HCT116 (cell line): ENCODE data around the gene PDE9A. TPM values are rescaled to one million over a fixed set of nuclear protein-coding genes. Genes with fewer than 3 reads are reported as not detected.

Experiments
- ATAC-seq: fragments of 200-7000 bp; cut with Tn5 transposase; 2 replicates; pipeline ENCODE4 v1.9.1; 2020; ENCODE audit warnings: mild to moderate bottlenecking, moderate library complexity
- BruUV-seq: library from RNA; stranded (reverse); fragments of 400-500 nt; replicated peaks from 2 replicates; lab custom pipeline; 2021; lab: Mats Ljungman, UMichigan
- CTCF ChIA-PET: fragments of 300-600 bp; sonication (Branson Sonifier 250); formaldehyde crosslinking; loops from one replicate; lab custom pipeline; 2021; ENCODE audit warnings: antibody characterized with exemption; lab: Charles Lee
- POLR2A ChIA-PET: fragments of 300-600, 350-600 bp; sonication (Branson Sonifier 250); formaldehyde crosslinking; loops from one replicate; lab custom pipeline; 2021; ENCODE audit warnings: antibody characterized with exemption; lab: Charles Lee
- RAD21 ChIA-PET, 2 experiments: fragments of 300-600 bp; sonication (Branson Sonifier 250); formaldehyde crosslinking; loops; one replicate each; lab custom pipeline; 2023; ENCODE audit warnings: low total read pairs in 2 of 2; ENCODE audit not compliant: uncharacterized antibody in 2 of 2, unreplicated experiment in 2 of 2, low non-redundant PET in 1 of 2; lab: Charles Lee
- DNase-seq: peaks from one replicate; pipeline ENCODE4 v3.0.0-alpha.2; 2010; ENCODE audit warnings: low read depth, low spot score
- H2AFZ ChIP-seq: fragments of 200-600 bp; shearing (Covaris generic), sonication (generic); 2 replicates; pipeline ENCODE4 v1.6.1; 2017; ENCODE audit warnings: low read depth, mixed run types, mixed read lengths, antibody characterized with exemption, low read length; ENCODE audit not compliant: poor library complexity, severe bottlenecking
- H3K27ac ChIP-seq: 2 replicates; pipeline ENCODE4 v1.5.1; 2012; ENCODE audit warnings: low read depth, low read length
- H3K27me3 ChIP-seq: fragments of 200-600 bp; sonication (generic); 2 replicates; pipeline ENCODE4 v1.6.1; 2016; ENCODE audit warnings: mixed run types, low read length, mixed read lengths; ENCODE audit not compliant: insufficient read depth
- H3K36me3 ChIP-seq, 2 experiments: fragments of 200-500 bp in 1 of 2; fragments of 200-600 bp in 1 of 2; sonication (Bioruptor generic) in 1 of 2; sonication (generic) in 1 of 2; 2 replicates each; pipeline versions ENCODE4 v1.5.1 to v1.6.1; 2014 to 2016; ENCODE audit warnings: low read length in 2 of 2, inconsistent platforms in 1 of 2, mixed read lengths in 1 of 2, mixed run types in 1 of 2; ENCODE audit not compliant: insufficient read depth in 2 of 2, control insufficient read depth in 1 of 2
- H3K4me1 ChIP-seq, 2 experiments: fragments of 200-600 bp in 1 of 2; sonication (generic) in 1 of 2; 2 replicates each; pipeline versions ENCODE4 v1.5.1 to v1.6.1; 2012 to 2017; ENCODE audit warnings: low read length in 2 of 2, inconsistent platforms in 1 of 2, mild to moderate bottlenecking in 1 of 2, mixed read lengths in 1 of 2, mixed run types in 1 of 2, moderate library complexity in 1 of 2; ENCODE audit not compliant: insufficient read depth in 2 of 2, control insufficient read depth in 1 of 2
- H3K4me2 ChIP-seq: fragments of 200-600 bp; sonication (generic); 2 replicates; pipeline ENCODE4 v1.6.1; 2017; ENCODE audit warnings: mixed run types, low read length, mixed read lengths
- H3K4me3 ChIP-seq, 2 experiments: fragments of 200-600 bp in 1 of 2; sonication (generic) in 1 of 2; replicated peaks in 1 of 2; 2 replicates each; pipeline ENCODE4 v1.5.1; 2011 to 2016; ENCODE audit warnings: low read length in 2 of 2, control low read depth in 1 of 2, low read depth in 1 of 2, mild to moderate bottlenecking in 1 of 2, mixed read lengths in 1 of 2, mixed run types in 1 of 2
- H3K79me2 ChIP-seq: fragments of 200-600 bp; sonication (generic); 2 replicates; pipeline ENCODE4 v1.6.1; 2017; ENCODE audit warnings: mild to moderate bottlenecking, mixed run types, low read length, moderate library complexity, mixed read lengths; ENCODE audit not compliant: insufficient read depth
- H3K9ac ChIP-seq: fragments of 200-600 bp; sonication (generic); 2 replicates; pipeline ENCODE4 v1.6.1; 2016; ENCODE audit warnings: low read length, mixed read lengths
- H3K9me2 ChIP-seq: fragments of 200-600 bp; sonication (generic), shearing (Covaris generic); 2 replicates; pipeline ENCODE4 v1.6.1; 2017; ENCODE audit warnings: mixed run types, mild to moderate bottlenecking, moderate library complexity; ENCODE audit not compliant: insufficient read depth
- H3K9me3 ChIP-seq, 2 experiments: fragments of 200-500 bp in 1 of 2; fragments of 200-600 bp in 1 of 2; sonication (Bioruptor generic) in 1 of 2; sonication (generic) in 1 of 2; 2 replicates each; pipeline ENCODE4 v1.6.1; 2014 to 2017; ENCODE audit warnings: low read length in 2 of 2, mixed read lengths in 2 of 2, inconsistent platforms in 1 of 2, low read depth in 1 of 2, mild to moderate bottlenecking in 1 of 2, mixed run types in 1 of 2, moderate library complexity in 1 of 2; ENCODE audit not compliant: control insufficient read depth in 1 of 2, insufficient read depth in 1 of 2
- H4K20me1 ChIP-seq: fragments of 200-600 bp; sonication (generic), shearing (Covaris generic); 2 replicates; pipeline ENCODE4 v1.6.1; 2017; ENCODE audit warnings: mixed run types, mild to moderate bottlenecking, moderate library complexity; ENCODE audit not compliant: insufficient read depth
- EGR1 ChIP-seq: IDR thresholded peaks from 2 replicates; pipeline ENCODE4 v1.6.1; 2012; ENCODE audit warnings: low read depth
- EZH2phosphoT487 ChIP-seq: fragments of 200-600 bp; IDR thresholded peaks from 2 replicates; pipeline ENCODE4 v1.6.1; 2018; ENCODE audit warnings: antibody characterized with exemption, borderline replicate concordance
- FOSL1 ChIP-seq: IDR thresholded peaks from 2 replicates; pipeline ENCODE4 v1.6.1; 2012; ENCODE audit warnings: low read depth
- JUND ChIP-seq: IDR thresholded peaks from 2 replicates; pipeline ENCODE4 v1.6.1; 2012
- POLR2AphosphoS5 ChIP-seq: IDR thresholded peaks from 2 replicates; pipeline ENCODE4 v1.6.1; 2011; ENCODE audit warnings: mild to moderate bottlenecking, low read depth, low read length, moderate library complexity
- RAD21 ChIP-seq: IDR thresholded peaks from 2 replicates; pipeline ENCODE4 v1.6.1; 2012; ENCODE audit warnings: low read depth, mild to moderate bottlenecking
- REST ChIP-seq: IDR thresholded peaks from 2 replicates; pipeline ENCODE4 v1.6.1; 2012; ENCODE audit warnings: low read depth
- SRF ChIP-seq: IDR thresholded peaks from 2 replicates; pipeline ENCODE4 v1.6.1; 2012; ENCODE audit warnings: low read depth
- YY1 ChIP-seq: IDR thresholded peaks from 2 replicates; pipeline ENCODE4 v1.6.1; 2011; ENCODE audit warnings: low read length, low read depth, moderate library complexity, mild to moderate bottlenecking; ENCODE audit not compliant: insufficient replicate concordance; ENCODE audit errors: extremely low read depth
- ZFX ChIP-seq: fragments of 450-650 bp; IDR thresholded peaks from 2 replicates; pipeline ENCODE4 v1.6.1; 2017
- ZNF274 ChIP-seq: fragments of 200-500 bp; sonication (Bioruptor generic); IDR thresholded peaks from 2 replicates; pipeline ENCODE4 v1.6.1; 2014; ENCODE audit warnings: mild to moderate bottlenecking, low read depth, low read length, inconsistent platforms
- intact Hi-C: fragments of 100-400 bp; cut with micrococcal nuclease; formaldehyde crosslinking; loops from 2 replicates; pipeline ENCODE4 v1.10.0; 2022
- total RNA-seq: library from RNA; stranded (reverse); gene quantifications from one replicate; pipeline ENCODE4 v1.2.1, GENCODE V29; 2021; ENCODE audit not compliant: unreplicated experiment
- TF ChIP-seq, protein P1 (sequence below): IDR thresholded peaks from 2 replicates; pipeline ENCODE4 v1.6.1; 2011; ENCODE audit warnings: mild to moderate bottlenecking, low read length, moderate library complexity; ENCODE audit not compliant: insufficient replicate concordance; ENCODE audit errors: extremely low read depth
- TF ChIP-seq, protein P2 (sequence below): IDR thresholded peaks from 2 replicates; pipeline ENCODE4 v1.6.1; 2012

PDE9A gene
- total RNA-seq, 1 experiment from 2014 or later, result 31.4 TPM

GRCh38 chr21:42760951-42761751 is 107.7 kb downstream of the PDE9A start:
- H3K4me3 ChIP-seq, result no peak overlapping the region
- no peaks in the 10 kb centered on the region for H3K9me3 ChIP-seq
- H3K4me2 ChIP-seq, result no peak overlapping the region
- no peaks in the 10 kb centered on the region; a peak in 1 of 4 replicates for H3K36me3 ChIP-seq
- H3K27me3 ChIP-seq, result no peaks in the 10 kb centered on the region
- no peaks in the 10 kb centered on the region for H3K79me2 ChIP-seq
- no peak for ATAC-seq
- no peak overlapping the region for H3K27ac ChIP-seq
- no peaks in the 10 kb centered on the region for H4K20me1 ChIP-seq
- POLR2A ChIA-PET, result no interaction called here
- BruUV-seq, result no TSS peak
- CTCF ChIA-PET, result no interaction called here
- intact Hi-C loops, result no loop called here
- no peak for DNase-seq
- no peak overlapping the region for H3K9ac ChIP-seq
- TF ChIP-seq JUND, result no peak
- TF ChIP-seq EZH2phosphoT487, result no peak
- TF ChIP-seq, protein P1, sequence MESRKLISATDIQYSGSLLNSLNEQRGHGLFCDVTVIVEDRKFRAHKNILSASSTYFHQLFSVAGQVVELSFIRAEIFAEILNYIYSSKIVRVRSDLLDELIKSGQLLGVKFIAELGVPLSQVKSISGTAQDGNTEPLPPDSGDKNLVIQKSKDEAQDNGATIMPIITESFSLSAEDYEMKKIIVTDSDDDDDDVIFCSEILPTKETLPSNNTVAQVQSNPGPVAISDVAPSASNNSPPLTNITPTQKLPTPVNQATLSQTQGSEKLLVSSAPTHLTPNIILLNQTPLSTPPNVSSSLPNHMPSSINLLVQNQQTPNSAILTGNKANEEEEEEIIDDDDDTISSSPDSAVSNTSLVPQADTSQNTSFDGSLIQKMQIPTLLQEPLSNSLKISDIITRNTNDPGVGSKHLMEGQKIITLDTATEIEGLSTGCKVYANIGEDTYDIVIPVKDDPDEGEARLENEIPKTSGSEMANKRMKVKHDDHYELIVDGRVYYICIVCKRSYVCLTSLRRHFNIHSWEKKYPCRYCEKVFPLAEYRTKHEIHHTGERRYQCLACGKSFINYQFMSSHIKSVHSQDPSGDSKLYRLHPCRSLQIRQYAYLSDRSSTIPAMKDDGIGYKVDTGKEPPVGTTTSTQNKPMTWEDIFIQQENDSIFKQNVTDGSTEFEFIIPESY, result no peak
- TF ChIP-seq, protein P2, sequence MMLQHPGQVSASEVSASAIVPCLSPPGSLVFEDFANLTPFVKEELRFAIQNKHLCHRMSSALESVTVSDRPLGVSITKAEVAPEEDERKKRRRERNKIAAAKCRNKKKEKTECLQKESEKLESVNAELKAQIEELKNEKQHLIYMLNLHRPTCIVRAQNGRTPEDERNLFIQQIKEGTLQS, result no peak
- TF ChIP-seq EGR1, result no peak
- TF ChIP-seq REST, result no peak
- no peak for TF ChIP-seq SRF
- no peak for TF ChIP-seq YY1
- no peak for TF ChIP-seq POLR2AphosphoS5
- TF ChIP-seq FOSL1, result no peak
- TF ChIP-seq ZNF274, result no peak
- no peak for TF ChIP-seq RAD21
- no peak for TF ChIP-seq ZFX
- RAD21 ChIA-PET, result no interaction called here
- H3K9me2 ChIP-seq, result no peaks in the 10 kb centered on the region
- H3K4me1 ChIP-seq, result no peaks in the 10 kb centered on the region
- H2AFZ ChIP-seq, result no peak overlapping the region
